DND-41 (cell line): Measurements from ENCODE around the gene PRMT3.

Experiments used
- ATAC-seq: fragments of 200-7000 bp; cut with Tn5 transposase; 3 replicates; pipeline ENCODE4 v1.9.1; 2021; ENCODE audit warnings: low read depth; ENCODE audit not compliant: insufficient read depth
- DNase-seq: peaks from one replicate; pipeline ENCODE4 v3.0.0-alpha.2; 2020
- H2AFZ ChIP-seq: 2 replicates; pipeline ENCODE4 v1.6.0; 2012; ENCODE audit warnings: low read depth, low read length
- H3K27ac ChIP-seq: 2 replicates; pipeline ENCODE4 v1.5.1; 2012; ENCODE audit warnings: low read length, inconsistent platforms
- H3K27me3 ChIP-seq: fragments of 200-600 bp; sonication (generic); 2 replicates; pipeline ENCODE4 v1.6.0; 2012; ENCODE audit warnings: low read length, mild to moderate bottlenecking, inconsistent platforms; ENCODE audit not compliant: insufficient read depth, poor library complexity
- H3K36me3 ChIP-seq: 2 replicates; pipeline ENCODE4 v1.5.1; 2012; ENCODE audit warnings: low read length, inconsistent platforms; ENCODE audit not compliant: insufficient read depth
- H3K4me1 ChIP-seq: 2 replicates; pipeline ENCODE4 v1.5.1; 2012; ENCODE audit warnings: mild to moderate bottlenecking, low read length; ENCODE audit not compliant: insufficient read depth
- H3K4me2 ChIP-seq: 2 replicates; pipeline ENCODE4 v1.6.0; 2012; ENCODE audit warnings: mild to moderate bottlenecking, moderate library complexity, low read length, inconsistent platforms; ENCODE audit not compliant: insufficient read depth
- H3K4me3 ChIP-seq, 2 experiments: fragments of 200-600 bp in 1 of 2; shearing (Covaris generic) in 1 of 2; 2 replicates each; pipeline ENCODE4 v1.5.1; 2012 to 2016; ENCODE audit warnings: inconsistent platforms in 2 of 2, low read length in 2 of 2, mild to moderate bottlenecking in 2 of 2, low read depth in 1 of 2, moderate library complexity in 1 of 2
- H3K79me2 ChIP-seq: 2 replicates; pipeline ENCODE4 v1.6.0; 2012; ENCODE audit warnings: low read length, inconsistent platforms; ENCODE audit not compliant: insufficient read depth
- H3K9ac ChIP-seq: 2 replicates; pipeline ENCODE4 v1.6.0; 2012; ENCODE audit warnings: low read depth, mild to moderate bottlenecking, inconsistent platforms, low read length, moderate library complexity
- H3K9me3 ChIP-seq: 2 replicates; pipeline ENCODE4 v1.5.1; 2012; ENCODE audit warnings: low read length, moderate library complexity, mild to moderate bottlenecking, inconsistent platforms; ENCODE audit not compliant: insufficient read depth, severe bottlenecking
- H4K20me1 ChIP-seq: 2 replicates; pipeline ENCODE4 v1.6.0; 2012; ENCODE audit warnings: low read length; ENCODE audit not compliant: insufficient read depth
- EZH2 ChIP-seq: IDR thresholded peaks from 3 replicates; pipeline ENCODE4 v1.6.1; 2012; ENCODE audit warnings: borderline replicate concordance, low read depth, mild to moderate bottlenecking, moderate library complexity, low read length, inconsistent platforms; ENCODE audit not compliant: severe bottlenecking
- TF ChIP-seq, protein P1 (sequence below): IDR thresholded peaks from 2 replicates; pipeline ENCODE4 v1.5.1; 2012; ENCODE audit warnings: borderline replicate concordance, low read length, moderate library complexity, mild to moderate bottlenecking; ENCODE audit not compliant: poor library complexity, severe bottlenecking; ENCODE audit errors: extremely low read depth

The PRMT3 gene

DNA sequence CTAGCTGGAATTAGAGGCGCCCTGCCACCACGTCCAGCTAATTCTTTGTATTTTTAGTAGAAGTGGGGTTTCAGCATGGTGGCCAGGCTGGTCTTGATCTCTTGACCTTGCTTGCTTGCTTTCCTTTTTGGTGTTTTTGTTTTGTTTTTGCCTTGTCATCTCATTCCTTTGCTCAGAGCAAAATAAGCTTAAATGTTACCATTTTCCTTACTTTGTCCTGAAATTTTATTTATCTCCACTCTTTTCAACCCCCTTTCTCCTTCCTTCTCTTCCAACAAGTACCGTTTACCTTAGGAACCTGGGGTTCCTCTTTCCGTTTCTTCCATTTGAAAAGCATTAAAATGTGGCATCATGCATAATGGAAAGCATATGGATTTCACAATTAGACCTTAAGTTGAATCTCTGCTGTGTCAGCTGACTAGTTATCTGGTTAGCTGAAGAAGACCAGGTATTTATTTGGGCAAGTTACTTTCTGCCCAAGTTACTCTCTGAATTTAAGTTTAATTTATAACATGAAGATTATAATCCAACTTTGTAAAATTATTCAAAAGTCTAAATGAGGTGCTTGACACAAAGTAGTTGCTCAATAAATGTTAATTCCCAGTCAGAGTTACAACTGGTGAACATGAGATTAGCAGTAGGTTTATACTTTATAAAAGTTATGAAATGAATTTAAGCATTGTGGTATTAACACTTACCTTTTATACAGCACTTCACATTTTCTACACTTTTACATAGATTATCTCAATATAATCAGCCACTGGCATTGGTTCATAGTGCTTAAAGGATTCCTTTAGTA lies 69.7 kb downstream of the PRMT3 start:
- peaks cover 35% of the 10 kb centered on the region; the same call in 1 of the 2 replicates for H3K36me3 ChIP-seq
- no peak overlapping the region for H3K27ac ChIP-seq
- no peak for ATAC-seq
- no peaks in the 10 kb centered on the region for H3K27me3 ChIP-seq
- H2AFZ ChIP-seq, result no peak overlapping the region
- no peaks in the 10 kb centered on the region for H3K9me3 ChIP-seq
- no peak overlapping the region for H3K9ac ChIP-seq
- H3K4me1 ChIP-seq, result no peaks in the 10 kb centered on the region
- H4K20me1 ChIP-seq, result no peaks in the 10 kb centered on the region; the same call in 1 of the 2 replicates
- H3K4me3 ChIP-seq, result no peak overlapping the region
- no peak for DNase-seq
- H3K4me2 ChIP-seq, result no peak overlapping the region
- H3K79me2 ChIP-seq, result no peaks in the 10 kb centered on the region
- TF ChIP-seq, protein P1, sequence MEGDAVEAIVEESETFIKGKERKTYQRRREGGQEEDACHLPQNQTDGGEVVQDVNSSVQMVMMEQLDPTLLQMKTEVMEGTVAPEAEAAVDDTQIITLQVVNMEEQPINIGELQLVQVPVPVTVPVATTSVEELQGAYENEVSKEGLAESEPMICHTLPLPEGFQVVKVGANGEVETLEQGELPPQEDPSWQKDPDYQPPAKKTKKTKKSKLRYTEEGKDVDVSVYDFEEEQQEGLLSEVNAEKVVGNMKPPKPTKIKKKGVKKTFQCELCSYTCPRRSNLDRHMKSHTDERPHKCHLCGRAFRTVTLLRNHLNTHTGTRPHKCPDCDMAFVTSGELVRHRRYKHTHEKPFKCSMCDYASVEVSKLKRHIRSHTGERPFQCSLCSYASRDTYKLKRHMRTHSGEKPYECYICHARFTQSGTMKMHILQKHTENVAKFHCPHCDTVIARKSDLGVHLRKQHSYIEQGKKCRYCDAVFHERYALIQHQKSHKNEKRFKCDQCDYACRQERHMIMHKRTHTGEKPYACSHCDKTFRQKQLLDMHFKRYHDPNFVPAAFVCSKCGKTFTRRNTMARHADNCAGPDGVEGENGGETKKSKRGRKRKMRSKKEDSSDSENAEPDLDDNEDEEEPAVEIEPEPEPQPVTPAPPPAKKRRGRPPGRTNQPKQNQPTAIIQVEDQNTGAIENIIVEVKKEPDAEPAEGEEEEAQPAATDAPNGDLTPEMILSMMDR, result no peak
- no peak for TF ChIP-seq EZH2

DNA sequence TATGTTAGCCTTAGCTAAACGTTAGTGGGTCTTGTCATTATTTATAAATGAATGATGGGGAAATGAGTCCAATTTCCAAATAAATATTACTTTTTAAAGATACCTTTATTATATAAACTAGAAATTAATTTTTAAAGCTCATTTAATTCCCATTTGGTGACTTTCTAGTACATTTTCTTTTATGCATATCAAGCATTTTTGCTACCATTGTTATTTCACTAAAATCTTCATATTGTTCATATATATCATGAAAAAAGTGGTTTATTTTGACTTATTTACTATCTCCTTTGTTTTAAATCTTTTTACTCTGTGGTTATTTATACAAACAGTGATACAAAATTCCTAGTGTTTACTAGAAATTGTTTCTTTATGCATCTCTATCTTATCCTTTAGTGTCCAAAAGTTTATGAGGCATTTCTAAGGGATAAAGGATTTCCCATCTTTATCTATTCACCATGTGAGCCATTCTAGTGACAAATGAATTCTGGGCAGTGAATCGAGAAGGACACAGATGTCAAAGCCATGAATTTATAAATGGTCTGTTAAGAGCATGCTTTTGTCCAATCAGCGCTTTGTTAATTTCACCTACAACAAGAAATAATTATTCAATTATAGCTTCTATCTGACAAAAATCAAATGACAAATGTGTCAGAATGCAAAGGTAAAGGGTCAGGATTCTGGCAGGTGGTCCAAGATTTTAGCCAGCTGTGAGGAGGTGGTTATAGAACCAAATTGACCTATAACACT lies 70.6 kb downstream of the PRMT3 start:
- no peak overlapping the region for H3K4me3 ChIP-seq
- DNase-seq, result no peak
- H3K9ac ChIP-seq, result no peak overlapping the region
- H3K27ac ChIP-seq, result no peak overlapping the region
- H3K4me1 ChIP-seq, result no peaks in the 10 kb centered on the region
- H3K9me3 ChIP-seq, result no peaks in the 10 kb centered on the region
- H3K4me2 ChIP-seq, result no peak overlapping the region
- TF ChIP-seq, protein P1, result no peak
- TF ChIP-seq EZH2, result no peak
- H4K20me1 ChIP-seq, result no peaks in the 10 kb centered on the region; the same call in 1 of the 2 replicates
- H3K27me3 ChIP-seq, result no peaks in the 10 kb centered on the region
- peaks cover 33% of the 10 kb centered on the region; the same call in 1 of the 2 replicates for H3K36me3 ChIP-seq
- no peak for ATAC-seq
- H2AFZ ChIP-seq, result no peak overlapping the region
- H3K79me2 ChIP-seq, result no peaks in the 10 kb centered on the region

DNA sequence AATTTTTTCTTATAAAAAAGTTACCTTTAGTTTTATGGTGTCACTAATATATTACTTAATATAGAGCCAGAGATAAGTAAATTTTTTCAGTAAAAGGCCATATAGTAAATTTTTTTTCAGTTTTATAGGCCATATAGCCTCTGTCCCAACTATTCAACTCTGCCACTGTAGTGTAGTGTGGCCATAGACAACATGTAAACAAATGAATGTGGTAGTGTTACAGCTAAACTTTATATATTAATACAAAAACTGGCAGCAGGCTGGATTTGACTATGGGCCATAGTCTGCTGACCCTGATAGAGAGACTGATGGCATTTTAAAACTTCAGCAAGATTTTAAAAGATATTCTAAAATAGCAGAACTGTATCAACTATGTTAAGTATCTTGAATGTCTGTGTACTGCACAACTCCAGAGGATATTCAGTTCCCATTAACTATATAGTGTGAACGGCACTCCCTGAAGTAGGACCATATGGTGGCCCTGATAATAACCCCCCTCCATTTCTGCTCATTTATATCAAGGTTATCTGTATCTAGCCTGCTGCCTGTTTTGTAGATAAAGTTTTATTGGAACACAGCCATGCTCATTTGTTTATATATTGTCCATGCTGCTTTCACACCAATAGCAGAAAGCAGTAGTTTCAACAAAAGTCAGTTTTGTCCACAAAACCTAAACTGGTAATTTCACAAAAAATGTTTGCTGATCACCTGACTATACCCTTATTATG lies 71.6 kb downstream of the PRMT3 start:
- H3K4me3 ChIP-seq, result no peak overlapping the region
- no peaks in the 10 kb centered on the region for H3K27me3 ChIP-seq
- H3K27ac ChIP-seq, result no peak overlapping the region
- no peaks in the 10 kb centered on the region for H3K9me3 ChIP-seq
- H3K36me3 ChIP-seq, result peaks cover 36% of the 10 kb centered on the region
- no peaks in the 10 kb centered on the region for H3K79me2 ChIP-seq
- no peak overlapping the region for H3K9ac ChIP-seq
- DNase-seq, result no peak
- no peak for ATAC-seq
- no peak overlapping the region for H3K4me2 ChIP-seq
- no peak overlapping the region for H2AFZ ChIP-seq
- no peaks in the 10 kb centered on the region; the same call in 1 of the 2 replicates for H4K20me1 ChIP-seq
- no peak for TF ChIP-seq EZH2
- TF ChIP-seq, protein P1, result no peak
- no peaks in the 10 kb centered on the region for H3K4me1 ChIP-seq
